ENCODE results near the gene CCDC60.

Gene CCDC60

DNA sequence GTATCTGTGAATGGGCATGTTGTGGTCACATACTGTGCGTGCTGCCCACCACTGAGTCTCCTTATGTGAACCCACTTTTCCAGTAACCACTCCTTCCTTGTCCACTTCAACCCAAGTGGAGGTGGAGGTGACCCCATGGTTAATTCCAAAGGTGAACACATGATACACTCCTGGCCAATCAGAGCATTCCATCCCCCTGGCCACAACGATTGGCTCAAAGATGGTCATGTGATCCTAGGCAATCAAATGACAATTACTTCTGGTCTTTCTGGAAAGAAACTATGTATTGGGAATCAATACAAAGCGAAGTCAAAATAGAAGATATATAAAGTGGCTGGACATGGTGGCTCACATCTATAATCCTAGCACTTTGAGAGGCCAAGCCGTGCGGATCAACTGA, 20.2 kb upstream of the CCDC60 start:
- ATAC-seq: no peak

GRCh38 chr12:119319638-119320037, 14.9 kb upstream of the CCDC60 start:
- TF ChIP-seq ZFP3 (CRISPR knock-in tag; IDR thresholded peaks at IDR 0.05) (no peak), RARB (CRISPR knock-in tag; IDR thresholded peaks at IDR 0.05) (no peak), TOX (CRISPR knock-in tag; IDR thresholded peaks at IDR 0.05; ENCODE audit: borderline replicate concordance) (no peak), ESRRG (CRISPR knock-in tag; IDR thresholded peaks at IDR 0.05) (no peak), ZC3H10 (CRISPR knock-in tag; IDR thresholded peaks at IDR 0.05) (no peak), CREB5 (CRISPR knock-in tag; IDR thresholded peaks at IDR 0.05; ENCODE audit: low read depth) (no peak), ARNTL (CRISPR knock-in tag; IDR thresholded peaks at IDR 0.05; ENCODE audit: borderline replicate concordance, low read depth) (no peak), PATZ1 (CRISPR knock-in tag; IDR thresholded peaks at IDR 0.05; ENCODE audit: borderline replicate concordance) (no peak), PPARA (CRISPR knock-in tag; IDR thresholded peaks at IDR 0.05; ENCODE audit: borderline replicate concordance) (no peak)
- TF ChIP-seq, protein P1, sequence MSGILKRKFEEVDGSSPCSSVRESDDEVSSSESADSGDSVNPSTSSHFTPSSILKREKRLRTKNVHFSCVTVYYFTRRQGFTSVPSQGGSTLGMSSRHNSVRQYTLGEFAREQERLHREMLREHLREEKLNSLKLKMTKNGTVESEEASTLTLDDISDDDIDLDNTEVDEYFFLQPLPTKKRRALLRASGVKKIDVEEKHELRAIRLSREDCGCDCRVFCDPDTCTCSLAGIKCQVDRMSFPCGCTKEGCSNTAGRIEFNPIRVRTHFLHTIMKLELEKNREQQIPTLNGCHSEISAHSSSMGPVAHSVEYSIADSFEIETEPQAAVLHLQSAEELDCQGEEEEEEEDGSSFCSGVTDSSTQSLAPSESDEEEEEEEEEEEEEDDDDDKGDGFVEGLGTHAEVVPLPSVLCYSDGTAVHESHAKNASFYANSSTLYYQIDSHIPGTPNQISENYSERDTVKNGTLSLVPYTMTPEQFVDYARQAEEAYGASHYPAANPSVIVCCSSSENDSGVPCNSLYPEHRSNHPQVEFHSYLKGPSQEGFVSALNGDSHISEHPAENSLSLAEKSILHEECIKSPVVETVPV (CRISPR knock-in tag; IDR thresholded peaks at IDR 0.05): no peak
- ATAC-seq: no peak

More for the DNA sequence above, 20.2 kb upstream of the CCDC60 start:
- TF ChIP-seq ZC3H10 (CRISPR knock-in tag; IDR thresholded peaks at IDR 0.05) (no peak), BACH2 (CRISPR knock-in tag; IDR thresholded peaks at IDR 0.05; ENCODE audit: borderline replicate concordance) (no peak), CREB5 (CRISPR knock-in tag; IDR thresholded peaks at IDR 0.05; ENCODE audit: low read depth) (no peak), PATZ1 (CRISPR knock-in tag; IDR thresholded peaks at IDR 0.05; ENCODE audit: borderline replicate concordance) (no peak), RARB (CRISPR knock-in tag; IDR thresholded peaks at IDR 0.05) (no peak), CSDC2 (CRISPR knock-in tag; IDR thresholded peaks at IDR 0.05) (no peak), ISL1 (CRISPR knock-in tag; IDR thresholded peaks at IDR 0.05) (no peak), ZNF70 (CRISPR knock-in tag; IDR thresholded peaks at IDR 0.05) (no peak), SNAI2 (CRISPR knock-in tag; IDR thresholded peaks at IDR 0.05) (no peak)
- TF ChIP-seq, protein P2, sequence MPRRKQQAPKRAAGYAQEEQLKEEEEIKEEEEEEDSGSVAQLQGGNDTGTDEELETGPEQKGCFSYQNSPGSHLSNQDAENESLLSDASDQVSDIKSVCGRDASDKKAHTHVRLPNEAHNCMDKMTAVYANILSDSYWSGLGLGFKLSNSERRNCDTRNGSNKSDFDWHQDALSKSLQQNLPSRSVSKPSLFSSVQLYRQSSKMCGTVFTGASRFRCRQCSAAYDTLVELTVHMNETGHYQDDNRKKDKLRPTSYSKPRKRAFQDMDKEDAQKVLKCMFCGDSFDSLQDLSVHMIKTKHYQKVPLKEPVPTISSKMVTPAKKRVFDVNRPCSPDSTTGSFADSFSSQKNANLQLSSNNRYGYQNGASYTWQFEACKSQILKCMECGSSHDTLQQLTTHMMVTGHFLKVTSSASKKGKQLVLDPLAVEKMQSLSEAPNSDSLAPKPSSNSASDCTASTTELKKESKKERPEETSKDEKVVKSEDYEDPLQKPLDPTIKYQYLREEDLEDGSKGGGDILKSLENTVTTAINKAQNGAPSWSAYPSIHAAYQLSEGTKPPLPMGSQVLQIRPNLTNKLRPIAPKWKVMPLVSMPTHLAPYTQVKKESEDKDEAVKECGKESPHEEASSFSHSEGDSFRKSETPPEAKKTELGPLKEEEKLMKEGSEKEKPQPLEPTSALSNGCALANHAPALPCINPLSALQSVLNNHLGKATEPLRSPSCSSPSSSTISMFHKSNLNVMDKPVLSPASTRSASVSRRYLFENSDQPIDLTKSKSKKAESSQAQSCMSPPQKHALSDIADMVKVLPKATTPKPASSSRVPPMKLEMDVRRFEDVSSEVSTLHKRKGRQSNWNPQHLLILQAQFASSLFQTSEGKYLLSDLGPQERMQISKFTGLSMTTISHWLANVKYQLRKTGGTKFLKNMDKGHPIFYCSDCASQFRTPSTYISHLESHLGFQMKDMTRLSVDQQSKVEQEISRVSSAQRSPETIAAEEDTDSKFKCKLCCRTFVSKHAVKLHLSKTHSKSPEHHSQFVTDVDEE (CRISPR knock-in tag; IDR thresholded peaks at IDR 0.05): no peak

GRCh38 chr12:119320678-119321077, 13.9 kb upstream of the CCDC60 start:
- TF ChIP-seq ARNTL (CRISPR knock-in tag; IDR thresholded peaks at IDR 0.05; ENCODE audit: borderline replicate concordance, low read depth): no peak
- TF ChIP-seq CREB5 (CRISPR knock-in tag; IDR thresholded peaks at IDR 0.05; ENCODE audit: low read depth): no peak
- TF ChIP-seq PATZ1 (CRISPR knock-in tag; IDR thresholded peaks at IDR 0.05; ENCODE audit: borderline replicate concordance): no peak
- no peak for TF ChIP-seq TOX (CRISPR knock-in tag; IDR thresholded peaks at IDR 0.05; ENCODE audit: borderline replicate concordance)
- TF ChIP-seq ZNF8 (CRISPR knock-in tag; IDR thresholded peaks at IDR 0.05): no peak
- TF ChIP-seq, protein P2 (CRISPR knock-in tag; IDR thresholded peaks at IDR 0.05): no peak
- ATAC-seq: no peak

Data from SK-N-SH treated with all-trans-retinoic acid at 6 μM for 48 hours (cell line).